HL-60 (cell line): ENCODE data around the gene EGFR.

Source experiments
- CTCF ChIP-seq: IDR thresholded peaks from one replicate; pipeline ENCODE4 v1.5.1; 2011; ENCODE audit warnings: low read length, control low read depth, inconsistent platforms; ENCODE audit not compliant: insufficient read depth
- GABPA ChIP-seq: IDR thresholded peaks from 2 replicates; pipeline ENCODE4 v1.6.1; 2012; ENCODE audit warnings: low read depth
- POLR2AphosphoS5 ChIP-seq: IDR thresholded peaks from 2 replicates; pipeline ENCODE4 v1.6.1; 2012; ENCODE audit warnings: low read depth
- REST ChIP-seq: IDR thresholded peaks from 2 replicates; pipeline ENCODE4 v1.6.1; 2012; ENCODE audit warnings: low read depth; ENCODE audit not compliant: insufficient replicate concordance
- SPI1 ChIP-seq: IDR thresholded peaks from 2 replicates; pipeline ENCODE4 v1.6.1; 2012; ENCODE audit warnings: low read depth, mild to moderate bottlenecking, borderline replicate concordance

DNA sequence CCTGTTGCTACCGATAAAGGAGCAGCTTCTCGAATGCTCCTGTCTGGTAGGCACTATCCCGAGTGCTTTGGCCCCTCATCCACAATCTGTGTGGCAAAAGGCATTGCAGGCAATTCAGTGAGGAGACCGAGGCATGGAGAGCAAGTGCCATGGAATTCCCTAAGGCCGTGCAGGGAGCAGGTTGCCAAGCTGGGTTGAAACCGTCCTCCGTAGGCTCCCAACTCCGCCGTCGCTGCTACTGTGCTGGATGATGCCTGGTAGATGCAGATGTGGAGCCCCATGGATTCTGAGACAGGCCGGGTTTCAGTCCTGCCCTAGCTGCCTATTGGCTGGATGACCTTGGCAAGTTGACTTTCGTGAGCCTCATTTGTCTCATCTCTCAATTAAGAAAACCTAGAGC is 85.3 kb downstream of the EGFR start:
- TF ChIP-seq CTCF (no peak), SPI1 (no peak), GABPA (no peak), REST (no peak), POLR2AphosphoS5 (no peak)
